T-helper 17 cell (primary cell): ENCODE measurements around the gene GXYLT1. TPM values are rescaled to one million over a fixed set of nuclear protein-coding genes. Genes with fewer than 3 reads are reported as not detected.

Source experiments
- ATAC-seq: fragments of 150-1000 bp; cut with Tn5 transposase; 2 replicates; pipeline ENCODE4 v1.10.0; 2021; ENCODE audit warnings: mild to moderate bottlenecking, moderate library complexity
- DNase-seq, 3 donors: peaks; one replicate each; pipeline versions ENCODE4 v3.0.0 to v3.0.0-alpha.2; 2020 to 2021
- H3K9me3 ChIP-seq: one replicate; pipeline ENCODE4 v1.7.0; 2013; ENCODE audit warnings: low read length, mild to moderate bottlenecking; ENCODE audit not compliant: control insufficient read depth, poor library complexity, severe bottlenecking
- H3K27ac Mint-ChIP-seq: one replicate; pipeline ENCODE4 v1.8.0; 2022; ENCODE audit warnings: mild to moderate bottlenecking, moderate library complexity, mixed read lengths
- H3K27me3 Mint-ChIP-seq: one replicate; pipeline ENCODE4 v1.8.0; 2022; ENCODE audit warnings: mixed read lengths
- H3K36me3 Mint-ChIP-seq: one replicate; pipeline ENCODE4 v1.8.0; 2022; ENCODE audit warnings: low read depth, mixed read lengths
- H3K4me1 Mint-ChIP-seq: one replicate; pipeline ENCODE4 v1.8.0; 2022; ENCODE audit warnings: mild to moderate bottlenecking, mixed read lengths
- H3K4me3 Mint-ChIP-seq: one replicate; pipeline ENCODE4 v1.8.0; 2022; ENCODE audit warnings: mild to moderate bottlenecking, moderate library complexity, mixed read lengths
- total RNA-seq, 4 donors: library from RNA in 2 of 4; stranded (reverse) in 2 of 4; gene quantifications; one replicate each; pipeline ENCODE4 v1.2.3 and lab custom pipeline; 2022 to 2026

GXYLT1 gene
- total RNA-seq, 2 donors from 2014 or later: 5.8 to 7.7 TPM

DNA sequence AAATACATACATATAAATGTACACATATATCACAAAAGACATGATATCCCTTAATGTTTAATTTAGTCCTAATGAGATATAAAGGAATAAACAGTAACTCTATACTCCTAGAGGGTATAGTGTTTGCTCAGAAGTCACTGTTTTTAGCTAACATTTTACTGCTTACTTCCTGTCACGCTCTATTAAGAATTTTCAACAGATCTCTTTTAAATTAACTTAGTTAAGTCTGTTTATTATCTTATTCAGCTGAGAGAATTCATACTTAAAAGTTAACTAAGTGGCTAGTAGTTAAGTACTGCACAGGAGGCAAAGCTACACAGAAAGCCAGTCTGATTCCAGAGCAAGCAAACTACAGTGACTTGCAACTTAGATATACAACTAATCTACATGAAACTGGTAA lies 39.9 kb downstream of the GXYLT1 start:
- no peak overlapping the region for H3K4me3 Mint-ChIP-seq
- H3K9me3 ChIP-seq: no peaks in the 10 kb centered on the region
- no peaks in the 10 kb centered on the region for H3K4me1 Mint-ChIP-seq
- DNase-seq (no peak), ATAC-seq (no peak)
- H3K27ac Mint-ChIP-seq: peak overlapping the region; percentile 39
- H3K36me3 Mint-ChIP-seq: no peaks in the 10 kb centered on the region
- no peaks in the 10 kb centered on the region for H3K27me3 Mint-ChIP-seq

DNA sequence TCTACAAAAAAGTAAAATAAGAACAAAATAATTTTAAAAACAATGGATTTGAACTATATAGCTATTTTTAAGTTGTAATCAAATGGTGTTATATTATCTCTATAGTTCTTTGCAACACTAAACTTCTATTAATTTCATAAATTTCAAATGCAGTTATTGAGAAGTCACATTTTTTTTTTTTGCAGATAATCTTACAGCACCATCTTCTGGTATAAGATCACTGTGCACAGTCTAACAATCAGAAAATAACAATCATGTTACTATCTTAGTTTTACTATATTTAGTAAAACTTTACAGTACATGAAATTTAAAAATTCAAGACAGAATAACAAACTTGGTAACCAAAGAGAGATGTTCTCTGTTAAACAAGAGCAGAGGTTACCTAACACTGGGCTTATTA lies 40.6 kb downstream of the GXYLT1 start:
- ATAC-seq (no peak), DNase-seq (no peak)
- Mint-ChIP-seq H3K36me3 (no peaks in the 10 kb centered on the region), H3K27ac (peak overlapping the region; percentile 39), H3K4me3 (no peak overlapping the region), H3K27me3 (no peaks in the 10 kb centered on the region), H3K4me1 (peaks cover 1% of the 10 kb centered on the region)
- H3K9me3 ChIP-seq: no peaks in the 10 kb centered on the region

DNA sequence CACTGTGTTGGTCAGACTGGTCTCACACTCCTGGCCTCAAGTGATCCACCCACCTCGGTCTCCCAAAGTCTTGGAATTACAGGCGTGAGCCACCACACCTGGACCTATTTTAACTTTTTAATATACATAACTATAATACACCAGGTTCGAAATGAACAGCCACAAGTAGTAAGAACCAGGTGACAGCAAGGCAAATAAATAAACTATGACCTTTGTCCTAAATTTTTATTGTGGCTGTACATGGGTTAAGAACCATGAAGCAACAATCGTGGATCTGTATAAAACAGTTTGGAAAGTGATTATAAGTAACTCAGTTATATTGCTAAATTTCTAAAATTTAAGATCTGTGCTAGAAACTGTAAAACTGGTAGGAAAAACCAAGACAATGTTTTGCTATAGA lies 41.5 kb downstream of the GXYLT1 start:
- Mint-ChIP-seq H3K4me1 (peaks cover 8% of the 10 kb centered on the region), H3K27ac (no peak overlapping the region), H3K27me3 (no peaks in the 10 kb centered on the region), H3K36me3 (no peaks in the 10 kb centered on the region), H3K4me3 (no peak overlapping the region)
- no peak for DNase-seq
- no peaks in the 10 kb centered on the region for H3K9me3 ChIP-seq
- ATAC-seq: no peak

DNA sequence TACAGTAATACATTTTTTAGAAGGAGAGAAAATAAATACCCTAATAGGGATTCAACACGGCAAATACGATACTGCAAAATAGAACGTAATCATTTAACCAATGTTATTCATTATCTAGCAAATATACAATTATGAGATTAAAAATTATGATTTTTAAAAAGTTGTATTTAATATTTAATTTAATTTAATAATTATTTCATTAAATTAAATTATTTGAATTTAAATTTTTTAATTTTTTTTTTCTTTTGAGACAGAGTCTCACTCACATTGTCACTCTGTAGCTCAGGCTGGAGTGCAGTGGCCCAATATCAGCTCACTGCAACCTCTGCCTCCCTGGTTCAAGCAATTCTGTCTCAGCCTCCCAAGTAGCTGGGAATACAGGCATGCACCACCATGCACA lies 42.0 kb downstream of the GXYLT1 start:
- DNase-seq (no peak), ATAC-seq (no peak)
- H3K4me1 Mint-ChIP-seq: peaks cover 12% of the 10 kb centered on the region
- H3K27me3 Mint-ChIP-seq: no peaks in the 10 kb centered on the region
- no peaks in the 10 kb centered on the region for H3K9me3 ChIP-seq
- no peak overlapping the region for H3K27ac Mint-ChIP-seq
- no peak overlapping the region for H3K4me3 Mint-ChIP-seq
- no peaks in the 10 kb centered on the region for H3K36me3 Mint-ChIP-seq

DNA sequence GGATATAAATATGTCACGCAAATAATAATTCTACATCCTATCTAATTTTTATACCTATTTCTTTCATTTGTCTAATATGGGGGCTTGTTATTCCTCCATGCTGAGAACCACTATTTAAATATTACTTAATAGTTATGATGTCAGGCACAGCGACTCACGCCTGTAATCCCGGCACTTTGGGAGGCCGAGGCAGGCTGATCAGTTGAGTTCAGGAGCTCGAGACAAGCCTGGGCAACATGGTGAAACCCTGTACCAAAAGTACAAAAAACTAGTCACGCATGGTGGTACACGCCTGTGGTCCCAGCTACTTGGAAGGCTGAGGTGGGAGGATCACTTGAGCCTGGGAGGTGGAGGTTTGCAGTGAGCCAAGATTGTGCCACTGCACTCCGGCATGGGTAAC lies 45.2 kb downstream of the GXYLT1 start:
- Mint-ChIP-seq H3K4me1 (peaks cover 34% of the 10 kb centered on the region), H3K4me3 (no peak overlapping the region), H3K27ac (peak overlapping the region; percentile 99), H3K27me3 (no peaks in the 10 kb centered on the region), H3K36me3 (peaks cover 6% of the 10 kb centered on the region)
- H3K9me3 ChIP-seq: no peaks in the 10 kb centered on the region
- no peak for ATAC-seq
- no peak for DNase-seq

DNA sequence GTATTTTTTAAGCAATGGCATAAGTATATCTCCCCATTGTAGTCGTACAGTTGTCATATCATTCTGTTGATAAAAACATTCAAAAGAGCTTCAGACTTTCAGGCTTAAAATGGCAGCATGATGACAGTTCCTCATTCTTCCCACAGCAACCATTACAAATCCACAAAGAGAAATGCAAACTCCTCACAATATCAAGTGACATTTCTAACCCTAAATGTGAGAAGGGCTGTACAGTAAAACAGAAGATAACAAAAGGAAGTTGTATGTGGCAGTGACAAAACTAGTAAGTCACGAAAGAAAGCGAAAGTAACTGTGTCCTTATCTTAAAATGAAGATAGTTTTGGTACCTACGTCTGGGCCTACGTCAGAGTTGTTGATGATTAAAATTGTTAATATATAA lies 46.7 kb downstream of the GXYLT1 start:
- Mint-ChIP-seq H3K4me3 (peak overlapping the region; percentile 94), H3K27me3 (no peaks in the 10 kb centered on the region), H3K4me1 (peaks cover 34% of the 10 kb centered on the region), H3K27ac (peak overlapping the region; percentile 99), H3K36me3 (peaks cover 6% of the 10 kb centered on the region)
- H3K9me3 ChIP-seq: no peaks in the 10 kb centered on the region
- peak; percentile 85 for ATAC-seq
- no peak for DNase-seq

DNA sequence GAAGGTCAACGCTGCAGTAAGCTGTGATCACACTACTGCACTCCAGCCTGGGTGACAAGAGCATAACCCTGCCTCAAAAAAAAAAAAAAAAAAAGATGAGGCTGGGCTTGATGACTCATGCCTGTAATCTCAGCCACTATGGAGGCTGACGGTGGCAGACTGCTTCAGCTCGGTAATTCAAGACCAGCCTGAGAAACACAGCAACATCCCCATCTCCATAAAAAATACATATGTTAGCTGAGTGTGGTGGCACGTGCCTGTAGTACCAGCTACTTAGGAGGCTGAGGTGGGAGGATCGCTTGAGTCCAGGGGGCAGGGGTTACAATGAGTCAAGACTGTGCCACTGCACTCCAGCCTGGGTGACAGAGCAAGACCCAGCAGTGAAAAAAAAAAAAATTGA lies 50.4 kb downstream of the GXYLT1 start:
- Mint-ChIP-seq H3K27me3 (no peaks in the 10 kb centered on the region), H3K36me3 (peaks cover 15% of the 10 kb centered on the region), H3K4me1 (peaks cover 44% of the 10 kb centered on the region), H3K4me3 (peak overlapping the region; percentile 45), H3K27ac (no peak overlapping the region)
- no peaks in the 10 kb centered on the region for H3K9me3 ChIP-seq
- DNase-seq (no peak), ATAC-seq (peak; percentile 61)

DNA sequence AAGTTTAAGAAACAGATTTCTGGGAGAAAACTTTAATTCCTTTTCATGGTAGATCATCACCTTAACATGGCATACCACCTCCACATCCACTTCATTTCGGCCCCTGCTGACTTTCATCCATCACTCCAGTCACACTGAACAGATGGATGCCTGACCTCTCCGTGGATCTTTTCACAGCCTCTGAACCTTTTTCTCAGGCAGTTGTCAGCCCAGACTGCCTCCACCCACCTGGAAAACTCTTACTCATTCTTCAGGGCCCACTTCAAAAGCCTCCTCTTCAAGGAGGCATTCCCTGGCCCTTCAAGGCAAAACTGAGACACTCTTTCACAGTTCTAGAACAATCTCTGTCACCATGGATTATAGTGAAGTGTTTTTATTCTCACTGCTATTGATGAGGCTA lies 52.9 kb downstream of the GXYLT1 start:
- H3K4me3 Mint-ChIP-seq: no peak overlapping the region
- H3K27ac Mint-ChIP-seq: peak overlapping the region; percentile 77
- DNase-seq (no peak), ATAC-seq (no peak)
- peaks cover 26% of the 10 kb centered on the region for H3K4me1 Mint-ChIP-seq
- H3K27me3 Mint-ChIP-seq: no peaks in the 10 kb centered on the region
- no peaks in the 10 kb centered on the region for H3K9me3 ChIP-seq
- H3K36me3 Mint-ChIP-seq: peaks cover 15% of the 10 kb centered on the region

DNA sequence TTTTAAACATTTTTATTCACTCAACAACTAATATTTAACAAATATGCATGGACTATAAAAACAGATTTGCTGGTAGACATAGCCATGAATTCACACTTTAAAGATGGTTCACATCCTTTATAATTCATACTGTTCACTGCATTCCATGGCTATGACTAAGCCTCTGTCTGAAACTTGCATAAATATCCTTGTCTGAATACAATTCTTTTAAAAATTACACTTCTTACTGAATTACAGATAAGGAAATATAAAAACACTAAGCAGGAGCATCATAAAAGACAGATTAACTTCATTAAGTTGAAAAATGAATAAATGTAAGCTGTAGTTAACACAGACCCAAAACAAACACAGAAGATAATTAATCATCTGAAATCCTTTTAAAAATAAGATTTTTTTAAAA lies 53.8 kb downstream of the GXYLT1 start:
- peaks cover 16% of the 10 kb centered on the region for H3K36me3 Mint-ChIP-seq
- H3K4me1 Mint-ChIP-seq: peaks cover 18% of the 10 kb centered on the region
- no peak for ATAC-seq
- no peak overlapping the region for H3K4me3 Mint-ChIP-seq
- no peak overlapping the region for H3K27ac Mint-ChIP-seq
- no peak for DNase-seq
- H3K9me3 ChIP-seq: no peaks in the 10 kb centered on the region
- H3K27me3 Mint-ChIP-seq: no peaks in the 10 kb centered on the region

DNA sequence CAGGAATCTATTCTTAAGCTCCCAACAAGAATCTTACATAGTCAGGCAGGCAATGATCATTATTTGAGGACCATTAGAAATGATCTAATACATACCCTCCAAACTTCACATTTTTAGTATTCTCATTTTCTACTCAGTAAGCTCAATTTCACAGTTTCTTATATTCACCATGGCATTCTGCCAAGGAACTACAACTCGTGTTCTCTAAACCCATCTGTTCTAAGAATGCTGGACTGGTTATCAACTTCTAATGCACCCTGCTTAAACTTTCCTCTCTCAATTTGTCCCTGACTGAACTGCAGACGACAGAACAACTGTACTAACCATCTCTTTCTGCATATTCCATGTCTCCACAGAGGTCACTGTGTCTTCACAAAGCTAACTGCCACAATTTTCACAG lies 58.6 kb downstream of the GXYLT1 start:
- DNase-seq (no peak), ATAC-seq (no peak)
- Mint-ChIP-seq H3K36me3 (peaks cover 12% of the 10 kb centered on the region), H3K4me1 (peaks cover 4% of the 10 kb centered on the region), H3K27me3 (no peaks in the 10 kb centered on the region), H3K4me3 (no peak overlapping the region), H3K27ac (no peak overlapping the region)
- H3K9me3 ChIP-seq: no peaks in the 10 kb centered on the region

DNA sequence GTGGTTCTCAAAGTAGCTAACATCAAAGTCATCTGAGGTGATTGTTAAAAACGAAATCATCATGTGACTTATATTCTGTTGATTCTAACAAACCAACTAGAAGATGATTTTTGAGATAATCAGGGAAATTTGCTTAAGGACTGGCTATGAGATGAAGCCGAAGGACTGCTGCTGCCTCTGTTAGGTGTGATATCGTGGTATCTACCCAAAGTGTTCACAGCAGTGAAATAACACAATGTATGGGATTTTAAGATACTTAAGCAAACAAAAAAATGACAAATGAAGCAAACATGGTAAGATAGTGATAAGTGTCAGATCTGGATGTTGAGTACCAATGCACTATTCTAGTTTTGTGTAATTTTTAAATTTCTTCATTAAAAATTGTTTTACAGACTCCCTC lies 59.1 kb downstream of the GXYLT1 start:
- H3K9me3 ChIP-seq: no peaks in the 10 kb centered on the region
- Mint-ChIP-seq H3K36me3 (peaks cover 12% of the 10 kb centered on the region), H3K27me3 (no peaks in the 10 kb centered on the region), H3K4me3 (no peak overlapping the region), H3K27ac (no peak overlapping the region), H3K4me1 (peaks cover 4% of the 10 kb centered on the region)
- ATAC-seq: no peak
- DNase-seq: no peak

DNA sequence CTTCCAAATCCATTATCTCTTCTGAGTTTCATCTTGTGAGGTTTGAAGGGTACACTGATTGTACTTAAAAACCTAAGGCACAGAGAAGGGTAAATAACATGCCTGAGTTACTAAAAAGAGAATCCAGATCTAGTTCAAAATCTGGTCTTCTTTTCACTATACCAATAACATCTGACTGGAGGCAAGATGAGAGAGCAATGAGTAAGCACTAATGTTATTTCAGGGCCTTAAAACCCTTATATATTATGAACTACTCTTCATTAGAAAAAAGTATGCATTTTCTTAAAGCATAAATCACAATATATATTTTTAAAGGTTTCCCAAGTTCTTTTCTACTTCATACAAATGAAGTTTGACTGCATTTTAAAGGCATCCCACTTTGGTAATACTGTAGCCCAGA lies 60.2 kb downstream of the GXYLT1 start:
- Mint-ChIP-seq H3K27ac (no peak overlapping the region), H3K36me3 (peaks cover 8% of the 10 kb centered on the region), H3K4me1 (no peaks in the 10 kb centered on the region), H3K27me3 (no peaks in the 10 kb centered on the region), H3K4me3 (no peak overlapping the region)
- no peak for DNase-seq
- no peaks in the 10 kb centered on the region for H3K9me3 ChIP-seq
- ATAC-seq: no peak

DNA sequence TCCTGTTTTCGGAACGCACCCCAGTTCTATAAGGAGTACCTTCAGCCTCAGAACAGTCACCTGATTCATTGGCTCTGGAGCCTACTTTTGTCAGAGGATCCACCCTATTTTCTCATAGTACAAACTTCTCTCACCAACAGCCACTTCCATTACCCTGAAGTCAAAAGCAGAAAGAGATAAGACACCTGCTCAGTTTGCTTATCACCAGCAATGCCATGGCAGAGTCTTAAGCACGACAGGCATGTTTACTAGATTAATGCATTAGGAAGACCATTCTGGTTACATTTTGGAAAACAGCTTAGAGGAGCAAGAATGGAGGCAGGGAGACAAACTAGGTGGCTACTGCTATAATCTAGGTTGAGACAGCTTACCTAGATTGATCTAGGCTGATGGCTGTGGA lies 67.7 kb downstream of the GXYLT1 start:
- Mint-ChIP-seq H3K36me3 (no peaks in the 10 kb centered on the region), H3K27me3 (no peaks in the 10 kb centered on the region), H3K4me3 (no peak overlapping the region)

DNA sequence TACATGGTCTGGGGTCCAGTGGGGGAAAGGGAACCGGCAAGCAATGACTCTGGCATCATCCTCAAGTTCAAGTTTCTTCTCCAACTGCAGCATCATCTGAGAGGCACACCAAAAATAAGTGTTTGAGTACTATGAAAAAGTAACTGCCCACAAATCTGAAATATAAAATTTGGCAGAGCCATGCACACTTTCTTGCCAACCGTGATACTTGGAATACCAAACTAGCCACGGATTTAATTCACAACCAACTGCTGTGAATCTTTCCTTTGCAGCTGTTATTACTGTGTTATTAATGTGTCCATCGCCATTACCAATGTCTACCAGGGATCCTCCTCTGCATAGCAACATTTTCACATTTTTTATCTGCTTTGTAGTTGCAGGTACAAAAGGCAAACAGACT lies 74.6 kb downstream of the GXYLT1 start:
- Mint-ChIP-seq H3K27me3 (no peaks in the 10 kb centered on the region), H3K36me3 (no peaks in the 10 kb centered on the region), H3K4me1 (no peaks in the 10 kb centered on the region), H3K27ac (no peak overlapping the region), H3K4me3 (no peak overlapping the region)
- no peak for ATAC-seq
- no peaks in the 10 kb centered on the region for H3K9me3 ChIP-seq
- no peak for DNase-seq

More for the DNA sequence above, 67.7 kb downstream of the GXYLT1 start:
- Mint-ChIP-seq H3K4me1 (no peaks in the 10 kb centered on the region), H3K27ac (no peak overlapping the region)
- no peak for DNase-seq
- no peak for ATAC-seq
- no peaks in the 10 kb centered on the region for H3K9me3 ChIP-seq

DNA sequence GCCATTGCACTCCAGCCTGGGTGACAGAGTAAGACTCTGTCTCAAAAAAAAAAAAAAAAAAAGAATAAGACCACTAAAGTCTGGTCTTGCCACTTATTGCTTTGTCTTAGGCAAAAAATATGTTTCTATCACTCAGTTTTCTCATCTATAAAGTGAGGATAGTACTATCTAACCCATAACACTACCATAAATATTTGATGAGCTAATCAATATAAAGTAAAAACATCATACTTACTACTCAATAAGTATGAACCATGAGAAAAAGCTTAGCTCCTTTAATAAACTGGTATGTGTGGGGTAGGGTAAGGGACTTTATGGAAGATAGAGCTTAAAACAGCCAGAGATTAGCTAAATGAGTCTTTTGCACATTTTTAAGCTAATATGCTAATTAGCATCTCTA lies 85.5 kb downstream of the GXYLT1 start:
- peaks cover 2% of the 10 kb centered on the region for H3K36me3 Mint-ChIP-seq
- H3K9me3 ChIP-seq: no peaks in the 10 kb centered on the region
- ATAC-seq (no peak), DNase-seq (no peak)
- H3K4me1 Mint-ChIP-seq: peaks cover 2% of the 10 kb centered on the region
- no peak overlapping the region for H3K4me3 Mint-ChIP-seq
- no peak overlapping the region for H3K27ac Mint-ChIP-seq
- H3K27me3 Mint-ChIP-seq: peaks cover 20% of the 10 kb centered on the region
